OCI-LY7 (cell line): ENCODE results near the gene LRP1B. TPM values are rescaled to one million over a fixed set of nuclear protein-coding genes. Genes with fewer than 3 reads are reported as not detected.
"Not testable (repeated sequence)": the region's sequence is repeated elsewhere in the genome, so short reads cannot be mapped to it uniquely, and the experiment has no call there.

Experiments
- BruUV-seq: library from RNA; stranded (reverse); fragments of 400-500 nt; replicated peaks from 2 replicates; lab custom pipeline; 2021; lab: Mats Ljungman, UMichigan
- CTCF ChIA-PET: fragments of 300-600 bp; sonication (Branson Sonifier 250); formaldehyde crosslinking; loops from one replicate; lab custom pipeline; 2022; ENCODE audit warnings: antibody characterized with exemption; ENCODE audit not compliant: unreplicated experiment; lab: Charles Lee
- POLR2A ChIA-PET: fragments of 300-600 bp; sonication (Branson Sonifier 250); formaldehyde crosslinking; loops from one replicate; lab custom pipeline; 2022; ENCODE audit warnings: antibody characterized with exemption; lab: Charles Lee
- DNase-seq: peaks from one replicate; pipeline ENCODE4 v3.0.0-alpha.2; 2015; ENCODE audit warnings: low spot score
- H2AFZ ChIP-seq: fragments of 200-600 bp; sonication (generic), shearing (Covaris generic); 2 replicates; pipeline ENCODE4 v1.6.1; 2014; ENCODE audit warnings: mild to moderate bottlenecking, antibody characterized with exemption, low read length, moderate library complexity
- H3K27ac ChIP-seq: fragments of 200-600 bp; sonication (generic); 2 replicates; pipeline ENCODE4 v1.5.1; 2014; ENCODE audit warnings: mixed run types, low read depth, mild to moderate bottlenecking, moderate library complexity, low read length, inconsistent platforms; ENCODE audit not compliant: poor library complexity, severe bottlenecking
- H3K36me3 ChIP-seq: fragments of 200-600 bp; sonication (generic); 2 replicates; pipeline ENCODE4 v1.6.1; 2014; ENCODE audit warnings: mild to moderate bottlenecking, antibody characterized with exemption, low read length, moderate library complexity, mixed read lengths; ENCODE audit not compliant: insufficient read depth
- H3K4me1 ChIP-seq: fragments of 200-600 bp; sonication (generic); 2 replicates; pipeline ENCODE4 v1.5.1; 2014; ENCODE audit warnings: mild to moderate bottlenecking, low read length; ENCODE audit not compliant: insufficient read depth, poor library complexity, severe bottlenecking
- H3K4me2 ChIP-seq: fragments of 200-600 bp; sonication (generic); 2 replicates; pipeline ENCODE4 v1.6.1; 2014; ENCODE audit warnings: mild to moderate bottlenecking, low read length
- H3K4me3 ChIP-seq: fragments of 200-600 bp; sonication (generic); 2 replicates; pipeline ENCODE4 v1.5.1; 2014; ENCODE audit warnings: mild to moderate bottlenecking, low read depth, low read length; ENCODE audit not compliant: poor library complexity, severe bottlenecking
- H3K79me2 ChIP-seq: fragments of 200-600 bp; sonication (generic); 2 replicates; pipeline ENCODE4 v1.6.1; 2016; ENCODE audit warnings: low read depth, mild to moderate bottlenecking, low read length, moderate library complexity, mixed read lengths; ENCODE audit not compliant: insufficient read depth
- H3K9me2 ChIP-seq: fragments of 200-600 bp; sonication (generic); 2 replicates; pipeline ENCODE4 v1.6.1; 2016; ENCODE audit warnings: mild to moderate bottlenecking, low read length, mixed read lengths; ENCODE audit not compliant: insufficient read depth
- H3K9me3 ChIP-seq: fragments of 200-600 bp; sonication (generic); 2 replicates; pipeline ENCODE4 v1.6.1; 2014; ENCODE audit warnings: mild to moderate bottlenecking, mixed run types, low read length, mixed read lengths
- H4K20me1 ChIP-seq: fragments of 200-600 bp; sonication (generic); 2 replicates; pipeline ENCODE4 v1.6.1; 2014; ENCODE audit warnings: mild to moderate bottlenecking, antibody characterized with exemption, low read length, moderate library complexity, mixed read lengths; ENCODE audit not compliant: insufficient read depth
- EZH2phosphoT487 ChIP-seq: fragments of 200-600 bp; sonication (generic); IDR thresholded peaks from 2 replicates; pipeline ENCODE4 v1.6.1; 2018; ENCODE audit warnings: low read depth, borderline replicate concordance, mild to moderate bottlenecking, mixed run types, antibody characterized with exemption, low read length, moderate library complexity, mixed read lengths
- intact Hi-C: fragments of 100-400 bp; cut with micrococcal nuclease; formaldehyde crosslinking; loops from one replicate; pipeline ENCODE4 v1.10.0; 2022; ENCODE audit not compliant: unreplicated experiment
- total RNA-seq, 2 experiments: library from RNA; depleted of rRNA in 1 of 2; stranded (reverse); fragments of >200 nt in 1 of 2; shearing (Covaris generic) in 1 of 2; gene quantifications; 2 replicates each; pipeline ENCODE4 v1.2.3, GENCODE V29; 2014 to 2022
- TF ChIP-seq, protein P1 (sequence below): fragments of 200-600 bp; sonication (generic); conservative IDR thresholded peaks from 2 replicates; pipeline ENCODE4 v1.5.1; 2014; ENCODE audit warnings: mild to moderate bottlenecking, antibody characterized with exemption, low read length, moderate library complexity, mixed read lengths

Gene LRP1B
- total RNA-seq, 2 experiments from 2014 or later = not detected

DNA sequence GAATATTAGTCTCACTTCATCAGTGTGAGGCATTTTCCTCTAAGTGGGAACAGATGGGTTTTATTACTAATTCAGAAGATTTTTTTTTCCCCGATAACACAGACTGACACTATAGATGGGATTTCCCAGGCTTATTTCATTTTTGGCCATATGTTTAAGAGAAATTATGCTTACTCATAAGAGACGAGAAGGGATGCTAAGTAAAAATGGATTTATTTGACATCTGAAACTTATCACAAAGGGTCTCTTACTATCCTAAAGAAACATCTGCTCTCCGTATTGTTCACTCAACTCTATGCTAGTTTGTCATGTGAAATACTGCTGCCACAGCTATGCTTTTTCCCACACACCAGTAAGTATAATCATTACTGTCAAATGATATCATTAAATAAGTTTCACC is 1476.3 kb downstream of the LRP1B start:
- ChIA-PET POLR2A (no interaction called here), CTCF (no interaction called here)
- BruUV-seq = no TSS peak

DNA sequence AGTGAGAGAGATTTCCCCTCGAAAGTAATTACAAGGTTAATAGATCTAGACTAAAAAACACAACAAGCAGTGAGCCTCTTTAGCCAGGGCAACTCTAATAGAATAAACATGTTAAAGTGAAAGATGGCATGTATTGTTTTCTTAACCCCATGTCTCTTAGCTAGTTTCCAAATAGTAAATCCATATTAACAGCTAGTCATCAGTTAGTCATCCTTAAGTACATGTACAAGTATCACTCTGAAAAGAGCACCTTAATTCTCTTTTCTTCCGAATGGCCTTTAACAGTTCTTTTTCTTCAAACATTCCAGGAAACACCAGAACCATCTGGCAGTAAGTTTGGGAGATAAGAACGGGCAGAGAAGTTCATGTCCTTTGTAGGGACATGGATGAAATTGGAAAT is 1480.0 kb downstream of the LRP1B start:
- Histone ChIP-seq H3K36me3 (no peaks in the 10 kb centered on the region), H3K4me1 (no peaks in the 10 kb centered on the region), H3K9me3 (no peaks in the 10 kb centered on the region), H3K27ac (no peak overlapping the region), H2AFZ (no peak overlapping the region), H4K20me1 (no peaks in the 10 kb centered on the region), H3K4me3 (no peak overlapping the region), H3K4me2 (no peak overlapping the region), H3K79me2 (no peaks in the 10 kb centered on the region), H3K9me2 (no peaks in the 10 kb centered on the region)
- POLR2A ChIA-PET = interaction anchor here (0.7 kb wide), 1 partner anchor 16 kb away, joined by 3 read pairs; no protein-coding TSS in a partner anchor
- CTCF ChIA-PET = no interaction called here
- DNase-seq = no peak
- intact Hi-C loops = no loop called here
- TF ChIP-seq, protein P1, sequence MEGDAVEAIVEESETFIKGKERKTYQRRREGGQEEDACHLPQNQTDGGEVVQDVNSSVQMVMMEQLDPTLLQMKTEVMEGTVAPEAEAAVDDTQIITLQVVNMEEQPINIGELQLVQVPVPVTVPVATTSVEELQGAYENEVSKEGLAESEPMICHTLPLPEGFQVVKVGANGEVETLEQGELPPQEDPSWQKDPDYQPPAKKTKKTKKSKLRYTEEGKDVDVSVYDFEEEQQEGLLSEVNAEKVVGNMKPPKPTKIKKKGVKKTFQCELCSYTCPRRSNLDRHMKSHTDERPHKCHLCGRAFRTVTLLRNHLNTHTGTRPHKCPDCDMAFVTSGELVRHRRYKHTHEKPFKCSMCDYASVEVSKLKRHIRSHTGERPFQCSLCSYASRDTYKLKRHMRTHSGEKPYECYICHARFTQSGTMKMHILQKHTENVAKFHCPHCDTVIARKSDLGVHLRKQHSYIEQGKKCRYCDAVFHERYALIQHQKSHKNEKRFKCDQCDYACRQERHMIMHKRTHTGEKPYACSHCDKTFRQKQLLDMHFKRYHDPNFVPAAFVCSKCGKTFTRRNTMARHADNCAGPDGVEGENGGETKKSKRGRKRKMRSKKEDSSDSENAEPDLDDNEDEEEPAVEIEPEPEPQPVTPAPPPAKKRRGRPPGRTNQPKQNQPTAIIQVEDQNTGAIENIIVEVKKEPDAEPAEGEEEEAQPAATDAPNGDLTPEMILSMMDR = no peak
- TF ChIP-seq EZH2phosphoT487 = no peak
- no TSS peak for BruUV-seq

More for the DNA sequence above, 1476.3 kb downstream of the LRP1B start:
- no peak overlapping the region for H3K27ac ChIP-seq
- no peaks in the 10 kb centered on the region for H4K20me1 ChIP-seq
- no peaks in the 10 kb centered on the region for H3K79me2 ChIP-seq
- no peak overlapping the region for H3K4me2 ChIP-seq
- H3K9me2 ChIP-seq = no peaks in the 10 kb centered on the region
- no peaks in the 10 kb centered on the region for H3K4me1 ChIP-seq
- H3K9me3 ChIP-seq = no peaks in the 10 kb centered on the region
- no peak overlapping the region for H3K4me3 ChIP-seq
- no peak for DNase-seq
- intact Hi-C loops = no loop called here
- no peaks in the 10 kb centered on the region for H3K36me3 ChIP-seq
- H2AFZ ChIP-seq = no peak overlapping the region
- no peak for TF ChIP-seq EZH2phosphoT487
- TF ChIP-seq, protein P1 = no peak

DNA sequence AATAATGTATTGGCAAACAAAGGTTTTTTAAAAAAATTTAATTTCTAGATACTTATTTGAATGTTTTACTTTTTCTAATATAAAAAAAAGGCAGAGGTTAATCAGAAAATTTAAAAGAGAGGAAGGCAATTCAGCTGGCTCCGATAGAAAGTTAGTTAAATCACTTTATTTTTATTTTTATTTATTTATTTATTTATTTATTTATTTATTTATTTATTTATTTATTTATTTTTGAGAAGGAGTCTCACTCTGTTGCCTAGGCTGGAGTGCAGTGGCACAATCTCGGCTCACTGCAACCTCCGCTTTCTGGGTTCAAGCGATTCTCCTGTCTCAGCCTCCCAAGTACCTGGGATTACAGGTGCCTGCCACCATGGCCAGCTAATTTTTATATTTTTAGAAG is 1480.7 kb downstream of the LRP1B start:
- H3K79me2 ChIP-seq, POLR2A ChIA-PET, CTCF ChIA-PET, H3K36me3 ChIP-seq, H3K9me3 ChIP-seq, H3K27ac ChIP-seq, H3K4me3 ChIP-seq, DNase-seq, H4K20me1 ChIP-seq, intact Hi-C loops, H3K9me2 ChIP-seq, H3K4me2 ChIP-seq, H3K4me1 ChIP-seq, H2AFZ ChIP-seq, BruUV-seq: not testable (repeated sequence)
